ENCODE measurements around the gene IL26.
"Not testable (repeated sequence)": the region's sequence is repeated elsewhere in the genome, so short reads cannot be mapped to it uniquely, and the experiment has no call there.

The IL26 gene

GRCh38 chr12:68199127-68199526, 26.5 kb downstream of the IL26 start:
- DNase-seq (ENCODE audit: low read depth in 2 of 2), result no peak

GRCh38 chr12:68198507-68199086, 27.0 kb downstream of the IL26 start:
- no peak for DNase-seq (ENCODE audit: low read depth in 2 of 2)

- DNase-seq (ENCODE audit: low read depth in 2 of 2), result no peak
These were observed 35.3 kb downstream of the IL26 start for GRCh38 chr12:68190301-68190700.

GRCh38 chr12:68189821-68190242, 35.8 kb downstream of the IL26 start:
- no peak for DNase-seq (ENCODE audit: low read depth in 2 of 2)

- no peak for DNase-seq (ENCODE audit: low read depth in 2 of 2)
These were observed 40.0 kb downstream of the IL26 start for GRCh38 chr12:68185598-68185997.

- DNase-seq (ENCODE audit: low read depth in 2 of 2), result no peak
These were observed 44.5 kb downstream of the IL26 start for GRCh38 chr12:68180792-68181744.

- no peak for DNase-seq (ENCODE audit: low read depth in 2 of 2)
These were observed 46.7 kb downstream of the IL26 start for GRCh38 chr12:68178774-68179439.

GRCh38 chr12:68178184-68178583, 47.4 kb downstream of the IL26 start:
- DNase-seq (ENCODE audit: low read depth in 2 of 2), result no peak

- no peak for DNase-seq (ENCODE audit: low read depth in 2 of 2)
These were observed 48.0 kb downstream of the IL26 start for GRCh38 chr12:68177562-68177961.

GRCh38 chr12:68176257-68176656, 49.4 kb downstream of the IL26 start:
- no peak for DNase-seq (ENCODE audit: low read depth in 2 of 2)

- DNase-seq (ENCODE audit: low read depth in 2 of 2), result peak; percentile 12 to 22
These were observed 50.0 kb downstream of the IL26 start for GRCh38 chr12:68175557-68176061.

- not testable (repeated sequence) for DNase-seq (ENCODE audit: low read depth in 2 of 2)
These were observed 50.8 kb downstream of the IL26 start for GRCh38 chr12:68174761-68175160.

- DNase-seq (ENCODE audit: low read depth in 2 of 2), result no peak
These were observed 51.8 kb downstream of the IL26 start for GRCh38 chr12:68173792-68174191.

- DNase-seq (ENCODE audit: low read depth in 2 of 2), result no peak
These were observed 54.9 kb downstream of the IL26 start for GRCh38 chr12:68170726-68171125.

- no peak for DNase-seq (ENCODE audit: low read depth in 2 of 2)
These were observed 56.3 kb downstream of the IL26 start for GRCh38 chr12:68169213-68169889.

- DNase-seq (ENCODE audit: low read depth in 2 of 2), result no peak
These were observed 59.2 kb downstream of the IL26 start for GRCh38 chr12:68166317-68166831.

- DNase-seq (ENCODE audit: low read depth in 2 of 2), result no peak
These were observed 62.0 kb downstream of the IL26 start for GRCh38 chr12:68163560-68164081.

- no peak for DNase-seq (ENCODE audit: low read depth in 2 of 2)
These were observed 63.2 kb downstream of the IL26 start for GRCh38 chr12:68162374-68162773.

GRCh38 chr12:68159681-68160304, 65.8 kb downstream of the IL26 start, which contains the start of gene IFNG:
IFNG (minus strand) TSS chr12:68159740; CDS start chr12:68159615, 125 bp downstream.
- DNase-seq (ENCODE audit: low read depth in 2 of 2), result no peak

- DNase-seq (ENCODE audit: low read depth in 2 of 2), result no peak
These were observed 67.2 kb downstream of the IL26 start for GRCh38 chr12:68158432-68158831.

- DNase-seq (ENCODE audit: low read depth in 2 of 2), result no peak
These were observed 68.2 kb downstream of the IL26 start for GRCh38 chr12:68157380-68157779.

All from stimulated activated CD8-positive, alpha-beta memory T cell treated with anti-CD3 and anti-CD28 coated beads, Interleukin-7, amount 100 ng/mL, for 1 hour (primary cell).